ENCODE results near the gene TOLLIP. TPM values are rescaled to one million over a fixed set of nuclear protein-coding genes. Genes with fewer than 3 reads are reported as not detected.
A peak's percentile ranks its signal among the peaks of the same experiment; 100 is the strongest.

TOLLIP gene
- total and polyA plus RNA-seq, 12 donors: 19.0 to 53.6 (median 42.6) TPM

GRCh38 chr11:1310772-1311468 lies 1.5 kb upstream of the TOLLIP start:
- WGBS, 2 donors: 82 to 85% methylated on average over 15 of the region's 15 CpGs
- peak overlapping the region in 2 of 10 donors; percentile 95 to 97 for H3K27ac ChIP-seq
- peak in 1 of 2 donors; percentile 22 for DNase-seq

DNA sequence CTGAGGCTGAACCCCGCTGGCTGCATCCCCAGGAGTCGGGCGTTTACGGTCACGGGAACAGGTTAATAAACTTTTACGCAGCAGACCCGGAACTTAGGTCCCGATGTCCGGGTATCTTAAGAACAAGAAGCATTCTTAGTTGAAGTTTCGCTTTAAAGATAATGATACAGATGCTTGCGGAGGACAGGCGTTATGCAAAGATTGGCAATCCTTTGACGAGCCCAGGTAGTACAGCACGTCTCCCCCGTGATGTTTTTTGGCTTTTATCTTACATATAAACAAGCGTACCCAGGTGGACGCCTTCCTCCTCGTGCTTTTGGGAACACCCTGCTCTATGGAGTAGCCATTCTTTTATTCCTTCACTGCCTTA lies 871 bp upstream of the TOLLIP start:
- intact Hi-C loops (cut with DNase I): loop anchor here in 1 of 10 donors (10.0 kb wide), 1 partner anchor 204 kb away; no protein-coding TSS in a partner anchor
- H3K9me3 ChIP-seq: peaks cover 0 to 17% (median 6%) of the 10 kb centered on the region in 11 donors
- ATAC-seq (no peak), DNase-seq (no peak)
- WGBS, 2 donors: 72 to 75% methylated on average over 18 of the region's 18 CpGs
- peaks cover 0 to 20% (median 0%) of the 10 kb centered on the region in 9 donors for H3K36me3 ChIP-seq
- no peak for TF ChIP-seq CTCF (IDR thresholded peaks at IDR 0.05)
- no peaks in the 10 kb centered on the region for H3K27me3 ChIP-seq
- H3K27ac ChIP-seq: peak overlapping the region; percentile 74 to 97 (median 93)
- peak overlapping the region; percentile 50 to 94 (median 85) for H3K4me3 ChIP-seq
- H3K4me1 ChIP-seq: peaks cover 5 to 49% (median 31%) of the 10 kb centered on the region in 9 donors

More at GRCh38 chr11:1310772-1311468, 1.5 kb upstream of the TOLLIP start:
- H3K4me1 ChIP-seq: peaks cover 5 to 48% (median 30%) of the 10 kb centered on the region in 9 donors
- ATAC-seq: no peak
- H3K36me3 ChIP-seq: peaks cover 0 to 13% (median 0%) of the 10 kb centered on the region in 9 donors
- H3K4me3 ChIP-seq: peak overlapping the region in 4 of 10 donors; percentile 80 to 88 (median 84)
- H3K9me3 ChIP-seq: peaks cover 0 to 17% (median 6%) of the 10 kb centered on the region in 11 donors
- no peaks in the 10 kb centered on the region for H3K27me3 ChIP-seq
- intact Hi-C loops (cut with DNase I): loop anchor here in 1 of 10 donors (10.0 kb wide), 1 partner anchor 204 kb away; no protein-coding TSS in a partner anchor
- TF ChIP-seq CTCF (IDR thresholded peaks at IDR 0.05): no peak

GRCh38 chr11:1308743-1309497 lies 512 bp downstream of the TOLLIP start:
- 3% methylated on average over 41 to 58 of the region's 58 CpGs for WGBS, 2 donors
- DNase-seq (no peak), ATAC-seq (peak; percentile 6 to 66 (median 36))
- Histone ChIP-seq H3K4me1 (peaks cover 5 to 62% (median 45%) of the 10 kb centered on the region in 9 donors), H3K36me3 (peaks cover 0 to 24% (median 0%) of the 10 kb centered on the region in 9 donors), H3K4me3 (peak overlapping the region; percentile 39 to 94 (median 85)), H3K27ac (peak overlapping the region; percentile 68 to 97 (median 93)), H3K27me3 (no peaks in the 10 kb centered on the region), H3K9me3 (peaks cover 0 to 17% (median 6%) of the 10 kb centered on the region in 11 donors)
- intact Hi-C loops (cut with DNase I): loop anchor here in 6 of 10 donors (1.0 to 10.0 kb wide), 4 partner anchors 47 to 216 kb away; no protein-coding TSS in a partner anchor
- TF ChIP-seq CTCF (IDR thresholded peaks at IDR 0.05): no peak
